ENCODE results near the gene L2HGDH.

Gene L2HGDH

GRCh38 chr14:50285861-50286260 is 26.2 kb downstream of the L2HGDH start:
- DNase-seq, result no peak

DNA sequence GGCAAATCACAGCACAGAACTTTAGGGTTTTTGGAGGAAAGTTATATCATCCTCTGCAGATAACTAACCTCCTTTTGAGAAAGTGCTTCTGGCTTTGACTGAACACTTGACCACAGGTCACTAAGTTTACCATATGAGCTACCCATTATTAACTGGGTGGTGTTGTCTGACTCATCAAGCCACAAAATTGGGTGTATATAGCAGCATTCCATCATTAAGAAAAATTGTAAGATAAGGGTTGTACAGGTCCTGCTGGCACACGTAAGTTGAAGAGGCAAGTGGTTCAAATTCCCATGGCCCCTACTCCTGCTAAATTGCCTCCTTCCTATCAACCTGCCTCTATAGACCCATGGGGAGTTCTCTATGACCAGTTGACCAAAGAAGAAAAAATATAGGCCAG is 39.5 kb downstream of the L2HGDH start:
- DNase-seq, result no peak

GRCh38 chr14:50270932-50271331 is 41.1 kb downstream of the L2HGDH start:
- DNase-seq, result no peak

- no peak for DNase-seq
Observed at GRCh38 chr14:50265029-50265428, 47.0 kb downstream of the L2HGDH start.

- no peak for DNase-seq
Observed at GRCh38 chr14:50263321-50263720, 48.7 kb downstream of the L2HGDH start.

GRCh38 chr14:50262865-50263264 is 49.2 kb downstream of the L2HGDH start:
- DNase-seq, result no peak

DNA sequence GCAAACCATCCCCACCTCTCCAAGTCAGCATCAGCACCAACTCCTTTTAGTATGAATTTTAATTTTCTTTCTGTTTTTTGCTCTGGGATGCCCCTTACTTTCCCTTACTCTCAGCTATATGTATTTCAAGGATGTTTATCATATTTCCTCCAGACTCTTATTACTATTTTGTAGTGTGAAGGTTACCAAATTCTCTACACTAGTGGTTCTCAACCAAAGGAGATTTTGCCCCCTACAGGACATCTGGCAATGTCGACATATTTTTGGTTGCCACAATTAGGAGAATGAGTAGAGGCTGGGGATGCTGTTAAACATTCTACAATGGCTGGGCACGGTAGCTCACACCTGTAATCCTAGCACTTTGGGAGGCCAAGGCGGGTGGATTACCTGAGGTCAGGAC is 51.5 kb downstream of the L2HGDH start:
- peak; percentile 27 for DNase-seq

DNA sequence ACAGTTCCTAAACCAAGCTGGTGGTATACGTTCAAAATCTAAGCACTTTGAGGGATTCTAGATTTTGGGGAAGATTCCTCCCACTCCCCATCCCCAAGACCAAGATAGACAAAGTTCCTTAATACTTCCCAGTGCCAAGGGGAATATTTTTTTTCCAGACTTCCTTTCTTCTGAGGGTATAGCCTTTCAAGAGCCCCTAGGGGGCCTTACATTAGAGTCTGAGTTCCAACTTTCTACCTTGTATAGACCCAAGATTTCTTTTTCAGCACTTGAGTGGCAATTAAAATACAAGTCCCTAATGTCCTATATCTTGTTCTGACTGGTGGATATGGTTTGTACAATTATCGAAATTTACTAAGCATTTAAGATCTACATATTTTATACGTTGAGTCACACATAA is 52.0 kb downstream of the L2HGDH start:
- no peak for DNase-seq

DNA sequence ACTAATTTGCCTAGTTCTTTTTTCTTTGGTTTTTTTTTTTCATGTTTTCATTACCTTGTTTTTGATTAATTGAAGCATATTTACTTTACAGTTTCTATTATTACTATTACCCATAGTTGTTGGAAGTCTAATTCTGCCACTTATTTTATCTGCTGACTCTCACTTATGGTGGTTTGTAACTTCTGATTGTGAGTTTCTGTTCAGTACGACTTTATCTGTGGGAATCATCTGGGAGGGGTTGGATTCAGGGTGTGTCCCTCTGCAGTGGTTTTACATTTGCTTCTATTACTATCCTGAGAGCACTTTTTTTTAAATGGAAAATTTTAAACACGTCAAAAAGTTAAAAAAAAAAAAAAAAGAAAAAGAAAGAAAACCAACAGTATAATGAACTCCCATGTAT is 54.3 kb downstream of the L2HGDH start:
- no peak for DNase-seq

DNA sequence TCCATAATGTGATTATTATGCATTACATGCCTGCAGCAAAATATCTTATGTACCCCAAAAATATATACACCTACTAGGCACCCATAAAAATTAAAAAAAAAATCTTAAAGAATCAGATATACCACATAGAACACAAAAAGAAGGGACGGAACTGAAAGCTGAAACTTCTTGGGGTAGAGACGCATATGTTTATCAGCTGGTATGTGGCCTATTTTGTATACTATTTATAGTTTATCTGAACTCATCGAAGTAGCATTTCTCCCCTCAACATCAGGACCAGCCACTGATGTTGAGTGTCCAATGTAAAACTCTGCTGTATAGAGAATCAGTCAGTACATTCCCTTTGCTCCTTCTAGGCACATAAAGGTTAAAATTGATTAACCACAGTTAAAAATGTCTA is 57.8 kb downstream of the L2HGDH start:
- no peak for DNase-seq

- no peak for DNase-seq
Observed at GRCh38 chr14:50249136-50249775, 62.8 kb downstream of the L2HGDH start.

DNA sequence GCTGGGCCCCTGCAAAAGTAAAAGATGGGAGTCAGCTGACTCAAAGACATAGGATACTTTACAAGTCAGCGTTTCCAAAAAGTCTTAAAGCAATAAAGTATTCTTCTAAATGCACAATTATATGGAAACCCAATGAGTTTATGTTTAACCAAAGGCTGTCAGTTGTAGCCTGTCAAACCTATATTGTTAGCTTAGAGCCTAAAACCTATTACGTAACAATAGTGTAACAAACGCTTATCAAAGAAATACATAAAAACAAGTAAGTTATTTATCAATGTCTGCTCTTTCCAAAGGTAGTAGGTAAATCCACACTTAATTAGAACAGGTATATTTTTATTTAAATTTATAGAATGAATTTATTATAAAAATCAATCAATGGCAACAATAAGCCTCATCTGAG is 64.8 kb downstream of the L2HGDH start:
- no peak for DNase-seq

GRCh38 chr14:50242566-50243310 is 69.3 kb downstream of the L2HGDH start:
- DNase-seq, result no peak

DNA sequence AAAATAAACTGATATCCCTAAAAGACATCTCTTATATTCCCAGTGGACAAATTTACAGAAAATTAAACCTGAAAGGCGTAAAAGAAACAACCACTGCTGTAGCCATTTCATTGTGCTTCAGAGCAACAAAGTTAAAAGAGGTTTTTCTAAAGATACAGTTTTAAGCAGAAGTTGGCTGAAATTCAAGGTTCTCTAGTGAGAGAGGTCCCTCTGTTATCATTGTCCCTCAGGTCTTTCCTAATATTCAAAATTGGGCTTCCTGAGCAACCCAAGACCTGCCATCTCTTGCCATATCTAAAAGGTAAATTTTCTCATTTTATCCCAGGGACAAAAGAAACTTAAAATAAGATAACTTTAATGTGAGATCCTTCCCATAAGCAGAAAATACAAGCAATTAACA is 69.9 kb downstream of the L2HGDH start:
- no peak for DNase-seq

- peak; percentile 17 for DNase-seq
Observed at GRCh38 chr14:50237427-50237826, 74.6 kb downstream of the L2HGDH start.

- no peak for DNase-seq
Observed at GRCh38 chr14:50233951-50234250, 78.1 kb downstream of the L2HGDH start.

DNA sequence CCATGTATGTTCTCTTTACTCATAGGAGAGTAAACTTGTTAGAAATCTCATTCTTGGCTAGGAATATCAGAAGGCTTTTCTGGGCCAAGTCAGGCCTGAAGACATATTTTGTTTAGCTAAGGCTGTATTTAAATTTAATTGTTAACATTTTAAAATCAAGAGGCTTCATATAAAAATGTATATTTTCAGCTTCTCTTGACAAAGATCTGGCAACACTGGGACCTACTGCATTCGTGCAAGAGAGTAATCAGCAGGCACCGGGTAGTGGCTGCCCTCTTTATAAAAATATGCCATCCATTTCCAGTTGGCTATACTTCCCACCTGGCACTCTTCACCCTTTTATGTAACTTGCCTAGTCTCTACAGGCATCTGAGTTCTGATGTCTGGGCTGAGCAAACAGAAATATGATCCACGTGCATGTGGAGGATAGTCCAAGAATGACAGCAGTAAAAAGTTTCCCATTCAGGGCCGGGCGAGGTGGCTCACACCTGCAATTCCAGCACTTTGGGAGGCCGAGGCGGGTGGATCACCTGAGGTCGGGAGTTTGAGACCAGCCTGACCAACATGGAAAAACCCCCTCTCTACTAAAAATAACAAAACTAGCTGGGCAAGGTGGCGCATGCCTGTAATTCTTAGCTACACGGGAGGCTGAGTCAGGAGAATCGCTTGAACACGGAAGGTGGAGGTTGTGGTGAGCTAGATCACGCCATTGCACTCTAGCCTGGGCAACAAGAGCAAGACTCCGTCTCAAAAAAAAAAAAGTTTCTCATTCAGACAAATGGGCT is 78.7 kb downstream of the L2HGDH start:
- peak; percentile 67 for DNase-seq

- no peak for DNase-seq
Observed at GRCh38 chr14:50232276-50232642, 79.8 kb downstream of the L2HGDH start.

DNA sequence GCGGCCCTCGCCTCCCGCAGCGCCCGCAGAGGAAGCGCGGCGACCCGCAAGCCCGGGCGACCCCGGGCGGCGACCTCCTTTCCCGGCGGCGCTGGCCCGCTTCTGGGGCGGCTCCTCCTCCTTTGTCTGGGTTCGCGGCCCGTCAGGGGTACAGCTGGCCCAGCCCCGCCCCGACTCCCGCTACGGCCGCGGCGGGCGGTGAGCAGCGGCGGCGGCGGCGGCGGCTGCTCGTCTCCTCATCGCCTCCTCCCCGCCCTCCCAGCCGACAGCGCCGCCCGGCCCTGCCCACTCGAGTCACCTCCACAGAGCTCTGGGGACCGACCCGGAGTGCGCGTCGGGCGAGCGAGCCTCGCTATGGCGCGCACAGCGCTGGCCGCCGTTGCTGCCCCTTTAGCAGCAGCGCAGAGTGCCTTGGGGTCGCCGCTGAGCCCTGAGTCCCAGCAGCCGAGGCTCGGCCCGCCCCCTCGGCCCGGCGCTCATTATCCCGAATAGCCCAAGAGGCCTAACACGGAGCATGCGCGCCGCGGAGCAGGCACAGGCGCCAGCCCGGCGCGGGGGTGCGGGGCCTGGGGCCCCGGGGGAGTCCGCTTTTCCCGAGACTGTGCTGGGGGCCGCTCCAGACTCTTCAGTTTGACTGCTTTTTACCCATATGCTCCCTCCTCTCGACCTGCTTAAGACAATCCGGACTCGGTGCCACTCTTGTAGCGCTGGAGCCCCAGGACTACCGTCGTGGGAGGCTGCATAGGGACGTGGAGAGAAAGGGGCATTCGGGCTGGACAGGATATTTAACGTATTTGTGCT is 80.4 kb downstream of the L2HGDH start, which contains the start of gene SOS2:
SOS2 (minus strand) TSS at position 104 of the 801 bp plus-strand sequence. CDS start 295 bp downstream, outside the sequence.
- peak; percentile 90 for DNase-seq

GRCh38 chr14:50230701-50231474 is 81.1 kb downstream of the L2HGDH start:
- peak; percentile 59 for DNase-seq

GRCh38 chr14:50230401-50230700 is 81.7 kb downstream of the L2HGDH start:
- no peak for DNase-seq

DNA sequence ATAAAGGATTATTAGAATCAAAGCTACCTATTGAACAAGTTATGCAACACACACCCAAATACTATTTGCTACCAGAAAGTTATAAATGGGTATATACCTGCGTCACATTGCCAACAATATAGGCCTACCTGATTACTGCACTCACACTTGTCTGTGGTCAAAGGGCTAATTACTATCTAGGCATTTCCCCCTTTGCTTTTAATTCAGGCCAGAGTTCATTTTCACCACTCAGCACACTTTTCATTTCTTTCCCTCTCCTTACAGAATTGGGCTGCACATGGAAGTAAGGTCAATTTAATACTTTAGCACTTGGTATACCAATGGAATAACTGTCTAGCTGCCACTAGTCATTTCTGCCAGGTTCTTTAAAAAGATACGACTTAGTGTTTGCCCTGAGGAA is 82.3 kb downstream of the L2HGDH start:
- no peak for DNase-seq

GRCh38 chr14:50228313-50228712 is 83.7 kb downstream of the L2HGDH start:
- DNase-seq, result no peak

Measured in DMS53 (cell line).